ENCODE data around the gene QTRT2.

DNA sequence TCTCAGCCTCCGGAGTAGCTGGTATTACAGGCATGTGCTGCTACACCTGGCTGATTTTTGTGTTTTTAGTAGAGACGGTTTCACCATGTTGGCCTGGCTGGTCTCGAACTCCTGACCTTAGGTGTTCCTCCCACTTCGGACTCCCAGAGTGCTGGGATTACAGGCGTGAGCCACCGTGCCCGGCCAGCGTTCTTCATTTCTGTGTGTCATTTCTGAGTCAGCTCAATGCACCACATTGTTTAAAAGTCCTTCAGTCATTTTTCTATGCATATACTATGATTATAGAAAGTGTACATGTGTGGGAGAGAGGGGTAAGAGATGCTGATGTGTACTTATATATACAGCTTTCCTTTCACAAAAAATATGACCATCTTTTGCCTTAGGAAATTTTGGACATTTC, 2.1 kb downstream of the QTRT2 start:
- TF ChIP-seq, protein P1, sequence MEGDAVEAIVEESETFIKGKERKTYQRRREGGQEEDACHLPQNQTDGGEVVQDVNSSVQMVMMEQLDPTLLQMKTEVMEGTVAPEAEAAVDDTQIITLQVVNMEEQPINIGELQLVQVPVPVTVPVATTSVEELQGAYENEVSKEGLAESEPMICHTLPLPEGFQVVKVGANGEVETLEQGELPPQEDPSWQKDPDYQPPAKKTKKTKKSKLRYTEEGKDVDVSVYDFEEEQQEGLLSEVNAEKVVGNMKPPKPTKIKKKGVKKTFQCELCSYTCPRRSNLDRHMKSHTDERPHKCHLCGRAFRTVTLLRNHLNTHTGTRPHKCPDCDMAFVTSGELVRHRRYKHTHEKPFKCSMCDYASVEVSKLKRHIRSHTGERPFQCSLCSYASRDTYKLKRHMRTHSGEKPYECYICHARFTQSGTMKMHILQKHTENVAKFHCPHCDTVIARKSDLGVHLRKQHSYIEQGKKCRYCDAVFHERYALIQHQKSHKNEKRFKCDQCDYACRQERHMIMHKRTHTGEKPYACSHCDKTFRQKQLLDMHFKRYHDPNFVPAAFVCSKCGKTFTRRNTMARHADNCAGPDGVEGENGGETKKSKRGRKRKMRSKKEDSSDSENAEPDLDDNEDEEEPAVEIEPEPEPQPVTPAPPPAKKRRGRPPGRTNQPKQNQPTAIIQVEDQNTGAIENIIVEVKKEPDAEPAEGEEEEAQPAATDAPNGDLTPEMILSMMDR (IDR thresholded peaks at IDR 0.05) = no peak
- TF ChIP-seq POLR2A (IDR thresholded peaks at IDR 0.05) = no peak

Data from upper lobe of left lung (tissue), 4 donors.